Spleen (tissue), 11 donors: ENCODE measurements around the gene OR10H4. TPM values are rescaled to one million over a fixed set of nuclear protein-coding genes. Genes with fewer than 3 reads are reported as not detected.
"Not testable (repeated sequence)": the region's sequence is repeated elsewhere in the genome, so short reads cannot be mapped to it uniquely, and the experiment has no call there.

Experiments
- DNase-seq: peaks from one replicate; pipeline ENCODE4 v3.0.0-alpha.2; 2020
- H3K27ac ChIP-seq, 8 donors: fragments of 200-600 bp; sonication (generic) in 7 of 8; 1 replicate in 4 of 8; 2 replicates in 4 of 8; pipeline versions ENCODE4 v1.5.0 to v1.8.0; 2016 to 2021; ENCODE audit warnings: inconsistent platforms in 4 of 8, mild to moderate bottlenecking in 4 of 8, moderate library complexity in 1 of 8
- H3K27me3 ChIP-seq, 7 donors: fragments of 200-600 bp; sonication (generic) in 6 of 7; replicated peaks in 1 of 7; 1 replicate in 4 of 7; 2 replicates in 3 of 7; pipeline versions ENCODE4 v1.5.0 to v1.8.0; 2016 to 2021; ENCODE audit warnings: inconsistent platforms in 3 of 7, mild to moderate bottlenecking in 1 of 7
- H3K36me3 ChIP-seq, 6 donors: fragments of 200-600 bp; sonication (generic) in 5 of 6; 1 replicate in 4 of 6; 2 replicates in 2 of 6; pipeline versions ENCODE4 v1.5.0 to v1.8.0; 2016 to 2021; ENCODE audit warnings: inconsistent platforms in 2 of 6
- H3K4me1 ChIP-seq, 6 donors: fragments of 200-600 bp; sonication (generic) in 5 of 6; 1 replicate in 3 of 6; 2 replicates in 3 of 6; pipeline versions ENCODE4 v1.5.0 to v1.8.0; 2016 to 2021; ENCODE audit warnings: inconsistent platforms in 3 of 6
- H3K4me3 ChIP-seq, 8 donors: fragments of 200-600 bp; sonication (generic) in 7 of 8; 1 replicate in 4 of 8; 2 replicates in 4 of 8; pipeline versions ENCODE4 v1.5.0 to v1.8.0; 2016 to 2021; ENCODE audit warnings: inconsistent platforms in 4 of 8, mild to moderate bottlenecking in 4 of 8, moderate library complexity in 2 of 8
- H3K9me3 ChIP-seq, 8 donors: fragments of 200-600 bp; sonication (generic) in 7 of 8; 1 replicate in 4 of 8; 2 replicates in 4 of 8; pipeline versions ENCODE4 v1.5.0 to v1.8.0; 2016 to 2021; ENCODE audit warnings: inconsistent platforms in 4 of 8
- POLR2A ChIP-seq, 3 donors: fragments of 450-650 bp; IDR thresholded peaks; one replicate each; pipeline ENCODE4 v1.5.1; 2017; ENCODE audit warnings: antibody characterized with exemption in 3 of 3, mild to moderate bottlenecking in 1 of 3
- POLR2AphosphoS5 ChIP-seq, 3 donors: sonication (generic); formaldehyde crosslinking; IDR thresholded peaks; one replicate each; pipeline ENCODE4 v1.5.1; 2017; ENCODE audit warnings: antibody characterized with exemption in 3 of 3
- WGBS, 5 donors: extraction: QIAGEN DNeasy Blood & Tissue Kit in 3 of 5; methylation state at CpG; one replicate each; pipeline versions ENCODE4 v1.1.5 to v1.1.7; 2013 to 2018; 5-methylcytosine and 5-hydroxymethylcytosine counted together
- intact Hi-C: fragments of 100-400 bp; cut with DNase I; formaldehyde crosslinking; loops from one replicate; pipeline ENCODE4 v1.15.0; 2023; ENCODE audit warnings: low total_unique reads
- polyA plus RNA-seq, 3 donors: library from polyadenylated mRNA; stranded (reverse); fragments of 200-250 nt; gene quantifications; one replicate each; pipeline ENCODE4 v1.2.1, GENCODE V29; 2013
- total RNA-seq, 7 donors: library from RNA; depleted of rRNA in 3 of 7; stranded (reverse); fragments of >200 nt in 3 of 7; fragmentation: NEBNext Ultra II Directional in 4 of 7; extraction: Animal tissue kit (Norgen Biotek cat#: 25700) in 4 of 7; gene quantifications; one replicate each; pipeline versions ENCODE4 v1.1.0 to v1.2.1, GENCODE V29; 2016 to 2021
- TF ChIP-seq, protein P1 (sequence below), 11 experiments: fragments of 200-600 bp in 7 of 11; fragments of 450-650 bp in 4 of 11; sonication (generic) in 4 of 11; IDR thresholded peaks in 8 of 11; conservative IDR thresholded peaks in 3 of 11; 1 replicate in 7 of 11; 2 replicates in 4 of 11; pipeline versions ENCODE4 v1.4.0 to v1.8.0; 2016 to 2021; ENCODE audit warnings: antibody characterized with exemption in 11 of 11, inconsistent platforms in 4 of 11, mild to moderate bottlenecking in 1 of 11
- donor health status: healthy with polysubstance abuse.
- donor health status: DM: no; HTN: no; CAD: no; lungs with moderate emphysema.
- donor health status: DM: no; HTN: no; CAD: no.
- donor health status: Bipolar disorder and iron deficiency.
- donor health status: healthy.
- donor health status: DM: no; HTN: no; CAD: no.
- donor health status: DM: yes; HTN: yes; CAD: no.

OR10H4 gene
- total and polyA plus RNA-seq, 10 donors, result not detected

DNA sequence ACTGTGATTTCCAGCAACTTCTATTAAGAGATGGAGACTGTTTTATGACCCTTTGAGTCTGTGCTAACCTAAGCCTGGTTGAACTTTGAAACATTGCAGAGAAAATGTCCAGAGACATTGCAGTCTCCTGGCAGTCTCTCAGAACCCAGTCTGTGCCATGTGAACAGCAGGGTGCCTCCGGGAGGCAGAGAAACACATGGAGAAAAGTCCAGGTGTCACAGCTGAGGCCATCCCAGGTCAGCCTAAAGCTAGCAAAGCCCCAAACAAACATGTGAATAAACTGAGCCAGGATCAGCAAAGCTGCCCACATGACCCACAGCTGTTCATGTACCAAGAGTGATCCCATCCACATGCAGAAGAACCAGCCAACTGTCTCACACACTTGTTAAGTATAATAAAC lies 22.3 kb upstream of the OR10H4 start:
- Histone ChIP-seq H3K27me3 (peaks cover 0 to 43% (median 18%) of the 10 kb centered on the region in 7 donors), H3K4me1 (no peaks in the 10 kb centered on the region), H3K36me3 (no peaks in the 10 kb centered on the region), H3K9me3 (no peaks in the 10 kb centered on the region), H3K4me3 (no peak overlapping the region), H3K27ac (no peak overlapping the region)
- intact Hi-C loops, result no loop called here
- DNase-seq, result no peak
- 0 to 82% (median 60%) methylated on average over 1 of the region's 1 CpG; no CpG with 5 or more reads in 1 of the 5 donors for WGBS, 5 donors
- TF ChIP-seq, protein P1, sequence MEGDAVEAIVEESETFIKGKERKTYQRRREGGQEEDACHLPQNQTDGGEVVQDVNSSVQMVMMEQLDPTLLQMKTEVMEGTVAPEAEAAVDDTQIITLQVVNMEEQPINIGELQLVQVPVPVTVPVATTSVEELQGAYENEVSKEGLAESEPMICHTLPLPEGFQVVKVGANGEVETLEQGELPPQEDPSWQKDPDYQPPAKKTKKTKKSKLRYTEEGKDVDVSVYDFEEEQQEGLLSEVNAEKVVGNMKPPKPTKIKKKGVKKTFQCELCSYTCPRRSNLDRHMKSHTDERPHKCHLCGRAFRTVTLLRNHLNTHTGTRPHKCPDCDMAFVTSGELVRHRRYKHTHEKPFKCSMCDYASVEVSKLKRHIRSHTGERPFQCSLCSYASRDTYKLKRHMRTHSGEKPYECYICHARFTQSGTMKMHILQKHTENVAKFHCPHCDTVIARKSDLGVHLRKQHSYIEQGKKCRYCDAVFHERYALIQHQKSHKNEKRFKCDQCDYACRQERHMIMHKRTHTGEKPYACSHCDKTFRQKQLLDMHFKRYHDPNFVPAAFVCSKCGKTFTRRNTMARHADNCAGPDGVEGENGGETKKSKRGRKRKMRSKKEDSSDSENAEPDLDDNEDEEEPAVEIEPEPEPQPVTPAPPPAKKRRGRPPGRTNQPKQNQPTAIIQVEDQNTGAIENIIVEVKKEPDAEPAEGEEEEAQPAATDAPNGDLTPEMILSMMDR (IDR thresholded peaks at IDR 0.05 in 8 of 11, conservative IDR thresholded peaks at IDR 0.05 in 3 of 11), result no peak
- no peak for TF ChIP-seq POLR2AphosphoS5 (IDR thresholded peaks at IDR 0.05)
- TF ChIP-seq POLR2A (IDR thresholded peaks at IDR 0.05), result no peak

DNA sequence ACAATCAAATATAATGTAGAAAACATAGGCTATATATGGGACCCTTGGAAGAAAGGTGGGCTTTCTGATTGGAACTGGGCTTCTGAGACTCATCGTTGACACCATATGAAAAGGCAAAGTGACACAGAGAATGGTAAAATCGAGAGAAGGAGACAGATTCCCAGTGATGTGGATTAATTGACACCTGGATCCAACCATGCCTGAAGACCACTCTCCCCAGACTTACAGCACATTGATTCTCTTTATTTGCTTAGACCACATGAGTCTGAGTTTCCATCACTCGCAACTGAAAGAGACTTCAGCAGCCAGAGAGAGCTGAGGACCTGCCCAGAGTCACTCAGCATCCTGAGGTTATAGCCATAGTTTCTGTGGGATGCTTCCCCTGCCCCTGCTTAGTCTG lies 20.5 kb upstream of the OR10H4 start:
- H3K27ac ChIP-seq, result no peak overlapping the region
- intact Hi-C loops, result no loop called here
- WGBS, 5 donors, result 71 to 87% (median 82%) methylated on average over 3 of the region's 3 CpGs
- peaks cover 0 to 42% (median 18%) of the 10 kb centered on the region in 7 donors for H3K27me3 ChIP-seq
- no peaks in the 10 kb centered on the region for H3K4me1 ChIP-seq
- TF ChIP-seq POLR2A (IDR thresholded peaks at IDR 0.05) (no peak), POLR2AphosphoS5 (IDR thresholded peaks at IDR 0.05) (no peak)
- TF ChIP-seq, protein P1 (IDR thresholded peaks at IDR 0.05 in 8 of 11, conservative IDR thresholded peaks at IDR 0.05 in 3 of 11), result no peak
- H3K9me3 ChIP-seq, result no peaks in the 10 kb centered on the region
- H3K36me3 ChIP-seq, result no peaks in the 10 kb centered on the region
- no peak overlapping the region for H3K4me3 ChIP-seq
- no peak for DNase-seq

DNA sequence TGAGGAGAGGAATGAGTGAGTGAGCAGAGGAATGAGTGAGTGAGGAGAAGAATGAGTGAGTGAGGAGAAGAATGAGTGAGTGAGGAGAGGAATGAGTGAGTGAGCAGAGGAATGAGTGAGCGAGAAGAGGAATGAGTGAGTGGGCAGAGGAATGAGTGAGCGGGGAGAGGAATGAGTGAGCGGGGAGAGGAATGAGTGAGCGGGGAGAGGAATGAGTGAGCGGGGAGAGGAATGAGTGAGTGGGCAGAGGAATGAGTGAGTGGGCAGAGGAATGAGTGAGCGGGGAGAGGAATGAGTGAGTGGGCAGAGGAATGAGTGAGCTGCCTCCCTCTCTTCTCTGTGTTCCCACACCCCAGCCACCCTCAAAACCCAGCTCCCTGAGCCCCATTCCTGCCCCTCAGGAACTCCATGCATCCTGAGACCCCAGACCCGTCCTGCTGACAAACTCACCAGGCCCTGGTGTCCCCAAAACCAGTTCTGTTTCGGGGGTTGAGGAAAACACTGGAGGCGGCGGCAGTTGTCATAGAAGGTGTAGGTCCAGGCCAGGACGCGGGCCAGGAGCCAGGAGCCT lies 15.0 kb upstream of the OR10H4 start:
- peaks cover 0 to 13% (median 5%) of the 10 kb centered on the region in 8 donors for H3K9me3 ChIP-seq
- peak overlapping the region in 3 of 8 donors; percentile 41 to 63 (median 62) for H3K27ac ChIP-seq
- H3K36me3 ChIP-seq, intact Hi-C loops, DNase-seq, H3K4me1 ChIP-seq: not testable (repeated sequence)
- H3K4me3 ChIP-seq, result peak overlapping the region in 1 of 8 donors; percentile 16
- H3K27me3 ChIP-seq, result peaks cover 0 to 28% (median 11%) of the 10 kb centered on the region in 7 donors
- 54 to 85% (median 74%) methylated on average over 12 of the region's 12 CpGs for WGBS, 5 donors

DNA sequence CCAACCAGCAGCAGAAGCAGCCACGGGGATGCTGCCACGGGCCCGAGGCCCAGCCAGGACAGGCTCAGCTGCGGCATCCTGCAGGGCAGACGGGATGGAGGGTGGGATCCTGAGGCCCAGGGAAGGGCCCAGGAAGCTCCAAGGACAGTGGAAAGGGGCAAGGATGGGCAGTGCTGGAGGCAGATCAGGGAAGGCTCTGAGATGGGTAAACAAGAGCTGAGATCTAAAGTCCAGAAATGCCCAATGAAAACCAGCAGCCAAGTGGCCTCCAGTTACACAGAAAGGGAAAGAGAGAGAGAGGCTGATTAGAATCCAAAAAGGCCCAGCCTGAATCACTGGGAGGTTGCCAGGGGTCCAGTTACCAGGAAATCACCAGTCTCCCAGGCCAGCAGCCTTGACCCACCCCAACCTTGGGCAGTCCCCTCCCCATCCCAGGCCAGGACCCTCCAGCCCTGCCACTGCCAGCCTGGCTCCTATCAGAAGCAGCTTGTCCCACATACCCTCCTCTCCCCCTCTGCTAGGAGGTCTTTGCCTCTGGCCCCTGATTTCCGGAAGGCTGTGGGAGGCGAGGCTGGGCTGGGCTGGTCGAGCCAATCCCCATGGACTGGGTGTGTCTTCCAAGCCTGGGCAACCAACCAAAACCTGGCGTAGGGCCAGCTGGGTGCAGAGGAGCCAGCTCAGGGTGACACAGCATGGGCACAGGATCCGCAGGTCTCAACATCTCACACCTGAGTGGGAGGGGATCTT lies 14.3 kb upstream of the OR10H4 start, which contains the start of gene CYP4F11:
TSS of gene CYP4F11 (minus strand) at position 198 of the 747 bp plus-strand sequence. CDS start at position 77, 121 bp downstream.
- Histone ChIP-seq H3K27me3 (peaks cover 0 to 22% (median 7%) of the 10 kb centered on the region in 7 donors), H3K9me3 (peaks cover 0 to 19% (median 6%) of the 10 kb centered on the region in 8 donors), H3K36me3 (no peaks in the 10 kb centered on the region), H3K27ac (peak within 1 kb of the TSS in 4 of 8 donors; percentile 26 to 63 (median 52)), H3K4me3 (peak within 1 kb of the TSS in 1 of 8 donors; percentile 16), H3K4me1 (peaks cover 0 to 8% (median 1%) of the 10 kb centered on the region in 6 donors)
- WGBS, 5 donors, result 35 to 72% (median 52%) methylated on average over 9 to 10 of the region's 10 CpGs
- TF ChIP-seq POLR2A (IDR thresholded peaks at IDR 0.05) (no peak), POLR2AphosphoS5 (IDR thresholded peaks at IDR 0.05) (peak in 2 of 3 donors; percentile 25 to 64)
- TF ChIP-seq, protein P1 (IDR thresholded peaks at IDR 0.05 in 8 of 11, conservative IDR thresholded peaks at IDR 0.05 in 3 of 11), result no peak
- DNase-seq, result no peak
- intact Hi-C loops, result no loop called here
